Adrenal gland (tissue), 5 donors: ENCODE data around the gene RHOU.

Source experiments
- CTCF ChIP-seq, 6 experiments: fragments of 450-650 bp in 4 of 6; fragments of 200-600 bp in 2 of 6; sonication (generic) in 1 of 6; IDR thresholded peaks; 1 replicate in 5 of 6; 2 replicates in 1 of 6; pipeline versions ENCODE4 v1.5.1 to v1.8.0; 2016 to 2021; ENCODE audit warnings: antibody characterized with exemption in 6 of 6, mild to moderate bottlenecking in 2 of 6, moderate library complexity in 1 of 6
- POLR2A ChIP-seq, 2 donors: fragments of 450-650 bp; IDR thresholded peaks; one replicate each; pipeline ENCODE4 v1.6.1; 2017; ENCODE audit warnings: antibody characterized with exemption in 2 of 2, mild to moderate bottlenecking in 2 of 2, moderate library complexity in 1 of 2
- donor health status: DM: no; HTN: no; CAD: no.

GRCh38 chr1:228781809-228782661, 46.8 kb downstream of the RHOU start:
- TF ChIP-seq CTCF (IDR thresholded peaks at IDR 0.05) (no peak), POLR2A (IDR thresholded peaks at IDR 0.05) (no peak)
